ENCODE results near the gene ABHD12B. TPM values are rescaled to one million over a fixed set of nuclear protein-coding genes. Genes with fewer than 3 reads are reported as not detected.
"Not testable (repeated sequence)": the region's sequence is repeated elsewhere in the genome, so short reads cannot be mapped to it uniquely, and the experiment has no call there.

ABHD12B gene
- total RNA-seq, 1 donor from 2014 or later = 5.1 TPM

DNA sequence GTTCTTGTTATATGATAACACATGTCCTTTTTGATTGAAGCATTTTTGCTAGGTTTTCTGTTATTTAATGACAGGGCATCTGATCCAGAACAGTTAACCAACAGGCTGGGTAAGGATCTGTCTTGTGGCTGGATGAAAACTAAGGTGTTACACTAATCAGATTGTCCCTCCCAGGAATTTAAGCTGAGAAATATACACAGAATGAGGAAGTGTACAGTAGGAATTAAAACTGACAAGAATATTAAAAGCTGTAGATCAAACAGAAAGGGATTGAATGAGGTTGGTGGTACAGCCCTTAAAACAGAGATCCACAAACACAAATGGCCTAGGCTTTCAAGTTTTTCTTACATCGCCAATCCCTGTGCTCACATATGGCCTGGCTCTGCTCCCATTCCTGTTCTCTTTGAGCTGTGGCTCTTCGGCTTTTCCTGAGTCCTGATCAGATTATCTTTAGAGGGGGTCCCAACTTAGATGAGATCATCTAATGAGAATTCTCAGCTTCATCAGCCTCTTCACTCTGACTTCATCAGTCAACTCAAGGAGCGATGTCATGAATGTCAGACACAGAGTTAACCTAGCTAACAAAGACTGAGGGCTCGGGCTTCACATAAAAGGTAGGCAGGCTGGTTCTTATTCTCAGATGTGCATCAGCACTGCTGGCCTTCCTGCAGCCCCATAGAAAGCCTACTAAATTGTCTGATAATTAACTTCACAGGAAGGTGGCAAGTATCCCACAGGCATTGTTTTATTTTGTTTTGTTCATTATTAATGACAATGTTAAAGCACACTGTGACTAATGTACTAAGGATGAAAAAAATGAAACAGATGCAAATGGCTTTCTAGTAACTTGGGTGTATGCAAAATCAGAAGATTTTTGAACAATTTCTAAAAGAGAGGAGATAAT lies 61.0 kb downstream of the ABHD12B start:
- no peak for DNase-seq (ENCODE audit: low spot score)

DNA sequence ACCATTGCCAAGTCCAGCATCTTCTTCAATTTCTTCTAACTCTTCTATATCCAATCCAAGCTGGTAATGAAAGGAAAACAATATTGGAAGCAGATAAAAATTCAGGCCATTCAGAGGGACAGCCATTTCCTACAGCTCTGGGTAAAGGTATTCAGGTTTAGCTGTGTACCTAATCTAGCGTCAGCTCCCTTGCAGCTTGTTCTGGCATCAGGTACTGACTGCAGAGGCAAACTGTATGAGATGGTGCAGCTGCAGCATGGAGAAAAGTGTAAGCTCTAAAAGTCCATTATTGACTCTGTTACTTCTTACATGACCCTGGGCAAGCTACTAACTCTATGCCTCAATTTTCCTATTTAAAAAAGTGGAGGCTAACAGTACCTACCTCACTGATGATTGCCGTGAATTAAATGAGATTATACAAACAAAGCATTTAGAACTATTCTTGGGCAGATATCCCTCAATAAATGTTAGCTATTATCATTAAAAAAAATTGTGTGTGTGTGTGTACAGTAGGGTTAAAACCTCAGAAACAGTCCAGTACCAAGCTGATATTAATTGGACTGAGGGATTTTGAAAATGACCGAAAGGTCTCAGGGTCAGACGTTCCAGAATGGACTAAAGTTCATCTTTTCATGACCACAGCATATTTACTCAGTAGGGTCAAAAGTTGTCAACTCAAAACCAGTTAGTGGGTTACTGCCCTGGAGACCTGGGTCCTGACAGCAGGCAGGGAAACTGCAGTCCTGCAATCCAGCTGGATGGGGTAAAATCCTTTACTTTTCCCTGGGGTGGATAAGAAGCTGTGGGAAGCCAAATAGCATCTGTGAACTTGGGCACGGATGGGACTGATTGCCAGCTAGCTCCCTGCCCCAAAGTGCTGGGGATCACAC lies 63.5 kb downstream of the ABHD12B start:
- no peak for DNase-seq (ENCODE audit: low spot score)

- no peak for DNase-seq (ENCODE audit: low spot score)
Observed at GRCh38 chr14:50936016-50936340, 64.1 kb downstream of the ABHD12B start.

GRCh38 chr14:50936882-50937281 lies 65.0 kb downstream of the ABHD12B start:
- DNase-seq (ENCODE audit: low spot score) = no peak

- DNase-seq (ENCODE audit: low spot score) = peak; percentile 31
Observed at GRCh38 chr14:50937325-50937724, 65.5 kb downstream of the ABHD12B start.

DNA sequence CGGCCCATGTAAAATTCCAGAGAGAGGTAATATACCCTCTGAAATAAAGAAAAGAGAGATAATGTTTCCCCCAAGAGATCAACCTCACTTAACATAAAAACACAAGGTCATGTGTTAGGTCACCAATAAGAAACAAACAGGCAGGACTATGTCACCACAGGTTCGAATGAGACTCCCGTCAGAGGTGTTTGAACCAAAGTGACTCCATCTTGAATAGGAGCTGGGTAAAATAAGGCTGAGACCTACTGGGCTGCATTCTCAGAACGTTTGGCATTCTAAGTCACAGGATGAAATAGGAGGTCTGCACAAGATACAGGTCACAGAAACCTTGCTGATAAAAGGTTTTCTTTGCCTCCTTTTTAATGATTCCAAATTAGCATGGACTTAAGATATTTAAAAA lies 65.9 kb downstream of the ABHD12B start:
- no peak for DNase-seq (ENCODE audit: low spot score)

- DNase-seq (ENCODE audit: low spot score) = no peak
Observed at GRCh38 chr14:50941151-50941550, 69.3 kb downstream of the ABHD12B start.

GRCh38 chr14:50941638-50942037 lies 69.8 kb downstream of the ABHD12B start:
- not testable (repeated sequence) for DNase-seq (ENCODE audit: low spot score)

DNA sequence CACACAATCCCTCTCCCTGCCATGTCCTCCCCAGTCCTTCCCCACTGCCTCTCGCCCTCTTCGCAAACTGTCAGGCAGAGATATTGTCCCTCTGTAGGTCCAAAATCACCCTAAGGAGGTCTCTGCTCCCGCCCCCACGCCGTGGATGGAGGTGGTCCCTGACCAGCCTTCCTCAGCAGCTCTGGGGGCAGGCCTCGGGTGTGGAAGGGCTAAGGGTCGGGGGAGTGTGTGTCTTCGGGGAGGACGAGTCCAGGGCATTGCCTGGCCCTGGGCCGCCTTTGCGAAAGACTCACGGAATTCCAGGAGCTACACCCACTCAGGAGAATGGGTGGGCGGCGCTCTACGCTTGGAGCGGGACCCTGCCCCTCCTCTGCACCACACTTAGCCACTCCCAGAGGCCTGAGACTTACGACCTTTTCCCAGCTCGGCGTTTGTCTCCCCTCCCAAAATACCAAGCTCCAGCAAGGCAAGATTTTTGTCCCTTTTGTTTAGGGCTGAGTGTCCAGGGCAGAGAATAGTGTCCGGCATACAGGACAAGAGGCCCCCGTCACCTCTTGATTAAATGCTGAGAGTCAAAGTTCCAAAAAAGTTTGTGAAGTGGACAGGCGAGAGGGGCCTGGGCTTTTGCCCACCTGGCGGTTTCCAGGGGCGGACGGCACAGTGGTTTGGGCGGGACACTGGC lies 71.5 kb downstream of the ABHD12B start:
- DNase-seq (ENCODE audit: low spot score) = no peak

- DNase-seq (ENCODE audit: low spot score) = peak; percentile 81
Observed at GRCh38 chr14:50943943-50944646, 72.2 kb downstream of the ABHD12B start, which contains the start of gene PYGL. PYGL (minus strand) TSS chr14:50944483; CDS start chr14:50944403, 80 bp downstream.

DNA sequence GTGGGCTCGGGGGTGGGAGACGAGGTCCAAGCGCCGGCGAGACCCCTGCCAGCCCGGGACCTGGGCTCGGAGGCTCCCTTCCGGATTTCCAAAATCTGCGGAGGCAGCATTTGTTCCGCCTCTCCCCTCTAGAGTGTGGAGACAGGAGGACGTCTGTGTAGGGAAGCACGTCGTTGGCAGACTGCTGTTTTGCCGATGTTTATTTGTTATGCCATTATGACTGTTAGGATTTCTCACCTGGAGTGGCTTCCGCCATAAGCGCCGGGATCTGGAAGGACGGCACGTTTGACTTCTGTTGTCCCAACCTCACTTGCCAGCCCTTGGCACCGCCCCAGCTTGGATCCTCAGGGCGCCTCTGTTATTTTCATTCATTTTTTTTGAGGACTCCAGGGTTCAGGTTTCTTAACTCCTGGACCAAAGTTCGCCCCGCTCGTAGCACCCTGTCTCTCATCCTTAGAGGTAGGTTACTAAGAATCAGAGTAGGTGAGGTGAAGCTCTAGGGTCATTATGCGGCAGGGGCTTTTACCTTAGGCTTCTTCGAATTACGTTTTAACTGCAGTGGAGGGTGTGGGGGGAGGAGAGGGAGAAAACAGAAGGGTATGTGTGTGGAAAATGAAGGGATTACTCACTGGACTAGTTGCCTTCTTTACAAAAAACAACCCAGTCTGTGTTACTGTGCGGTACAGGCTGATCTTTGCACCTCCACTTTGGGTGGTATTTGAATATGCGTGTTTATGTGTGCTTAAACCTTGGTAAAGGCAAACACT lies 73.0 kb downstream of the ABHD12B start:
- DNase-seq (ENCODE audit: low spot score) = no peak

- no peak for DNase-seq (ENCODE audit: low spot score)
Observed at GRCh38 chr14:50946234-50946935, 74.5 kb downstream of the ABHD12B start.

GRCh38 chr14:50947446-50947845 lies 75.6 kb downstream of the ABHD12B start:
- DNase-seq (ENCODE audit: low spot score) = peak; percentile 56

GRCh38 chr14:50948205-50948604 lies 76.4 kb downstream of the ABHD12B start:
- DNase-seq (ENCODE audit: low spot score) = no peak

GRCh38 chr14:50951032-50951431 lies 79.2 kb downstream of the ABHD12B start:
- DNase-seq (ENCODE audit: low spot score) = no peak

GRCh38 chr14:50953502-50953901 lies 81.6 kb downstream of the ABHD12B start:
- no peak for DNase-seq (ENCODE audit: low spot score)
